Adipocyte (in vitro differentiated cells): Measurements from ENCODE around the gene PROB1.

Experiments
- DNase-seq: peaks from one replicate; pipeline ENCODE4 v3.0.0-alpha.2; 2015; ENCODE audit warnings: low read depth
- H3K27me3 ChIP-seq: replicated peaks from 2 replicates; pipeline ENCODE4 v1.7.0; 2013; ENCODE audit warnings: mild to moderate bottlenecking, low read length, moderate library complexity; ENCODE audit not compliant: control insufficient read depth, insufficient read depth
- H3K36me3 ChIP-seq: 2 replicates; pipeline ENCODE4 v1.7.0; 2013; ENCODE audit warnings: low read length, mild to moderate bottlenecking, moderate library complexity; ENCODE audit not compliant: control insufficient read depth, insufficient read depth, severe bottlenecking
- H3K4me1 ChIP-seq: 2 replicates; pipeline ENCODE4 v1.7.0; 2013; ENCODE audit warnings: mild to moderate bottlenecking, low read length, moderate library complexity; ENCODE audit not compliant: control insufficient read depth, insufficient read depth
- H3K4me3 ChIP-seq: 2 replicates; pipeline ENCODE4 v1.7.0; 2013; ENCODE audit warnings: mild to moderate bottlenecking, low read length, moderate library complexity
- H3K9ac ChIP-seq: 2 replicates; pipeline ENCODE4 v1.7.0; 2013; ENCODE audit warnings: mild to moderate bottlenecking, low read length, moderate library complexity
- H3K9me3 ChIP-seq: 2 replicates; pipeline ENCODE4 v1.7.0; 2013; ENCODE audit warnings: mild to moderate bottlenecking, low read length, moderate library complexity; ENCODE audit not compliant: control insufficient read depth

The PROB1 gene

GRCh38 chr5:139422307-139422893 lies 27.5 kb upstream of the PROB1 start:
- H3K4me1 ChIP-seq: peaks cover 8% of the 10 kb centered on the region
- no peaks in the 10 kb centered on the region for H3K27me3 ChIP-seq
- H3K4me3 ChIP-seq: no peak overlapping the region
- no peak overlapping the region for H3K9ac ChIP-seq
- peaks cover 6% of the 10 kb centered on the region for H3K36me3 ChIP-seq
- no peaks in the 10 kb centered on the region for H3K9me3 ChIP-seq
- peak; percentile 87 for DNase-seq

- DNase-seq: no peak
- H3K36me3 ChIP-seq: peaks cover 6% of the 10 kb centered on the region
- no peak overlapping the region for H3K9ac ChIP-seq
- no peaks in the 10 kb centered on the region for H3K27me3 ChIP-seq
- no peaks in the 10 kb centered on the region for H3K9me3 ChIP-seq
- H3K4me3 ChIP-seq: no peak overlapping the region
- no peaks in the 10 kb centered on the region for H3K4me1 ChIP-seq
Measured at GRCh38 chr5:139419226-139420192, 24.6 kb upstream of the PROB1 start.

- no peak overlapping the region for H3K4me3 ChIP-seq
- H3K27me3 ChIP-seq: no peaks in the 10 kb centered on the region
- peaks cover 6% of the 10 kb centered on the region for H3K36me3 ChIP-seq
- H3K9ac ChIP-seq: no peak overlapping the region
- no peaks in the 10 kb centered on the region for H3K4me1 ChIP-seq
- no peaks in the 10 kb centered on the region for H3K9me3 ChIP-seq
- no peak for DNase-seq
Measured at GRCh38 chr5:139418793-139419192, 23.9 kb upstream of the PROB1 start.

- DNase-seq: peak; percentile 3
Measured at GRCh38 chr5:139417214-139417613, 22.3 kb upstream of the PROB1 start.

GRCh38 chr5:139416651-139417050 lies 21.7 kb upstream of the PROB1 start:
- Histone ChIP-seq H3K27me3 (no peaks in the 10 kb centered on the region), H3K9me3 (no peaks in the 10 kb centered on the region), H3K4me3 (no peak overlapping the region), H3K36me3 (peaks cover 6% of the 10 kb centered on the region), H3K9ac (no peak overlapping the region), H3K4me1 (no peaks in the 10 kb centered on the region)
- DNase-seq: no peak

More at GRCh38 chr5:139417214-139417613, 22.3 kb upstream of the PROB1 start:
- no peak overlapping the region for H3K4me3 ChIP-seq
- H3K27me3 ChIP-seq: no peaks in the 10 kb centered on the region
- no peak overlapping the region for H3K9ac ChIP-seq
- no peaks in the 10 kb centered on the region for H3K9me3 ChIP-seq
- H3K36me3 ChIP-seq: peaks cover 6% of the 10 kb centered on the region
- H3K4me1 ChIP-seq: no peaks in the 10 kb centered on the region

- Histone ChIP-seq H3K27me3 (no peaks in the 10 kb centered on the region), H3K9ac (no peak overlapping the region), H3K4me3 (no peak overlapping the region), H3K4me1 (peaks cover 6% of the 10 kb centered on the region), H3K36me3 (peaks cover 6% of the 10 kb centered on the region), H3K9me3 (no peaks in the 10 kb centered on the region)
- no peak for DNase-seq
Measured at GRCh38 chr5:139415869-139416268, 21.0 kb upstream of the PROB1 start.

- peaks cover 11% of the 10 kb centered on the region for H3K4me1 ChIP-seq
- peaks cover 3% of the 10 kb centered on the region for H3K36me3 ChIP-seq
Measured at GRCh38 chr5:139415221-139415861, 20.4 kb upstream of the PROB1 start.

GRCh38 chr5:139414581-139415130 lies 19.8 kb upstream of the PROB1 start:
- Histone ChIP-seq H3K4me1 (peaks cover 13% of the 10 kb centered on the region), H3K36me3 (no peaks in the 10 kb centered on the region), H3K9me3 (no peaks in the 10 kb centered on the region), H3K4me3 (no peak overlapping the region), H3K27me3 (no peaks in the 10 kb centered on the region), H3K9ac (no peak overlapping the region)
- DNase-seq: no peak

More at GRCh38 chr5:139415221-139415861, 20.4 kb upstream of the PROB1 start:
- Histone ChIP-seq H3K9me3 (no peaks in the 10 kb centered on the region), H3K4me3 (no peak overlapping the region), H3K9ac (no peak overlapping the region), H3K27me3 (no peaks in the 10 kb centered on the region)
- no peak for DNase-seq

GRCh38 chr5:139413963-139414362 lies 19.1 kb upstream of the PROB1 start:
- peaks cover 13% of the 10 kb centered on the region for H3K4me1 ChIP-seq
- no peak overlapping the region for H3K4me3 ChIP-seq
- H3K9me3 ChIP-seq: no peaks in the 10 kb centered on the region
- no peak for DNase-seq
- no peak overlapping the region for H3K9ac ChIP-seq
- H3K36me3 ChIP-seq: no peaks in the 10 kb centered on the region
- no peaks in the 10 kb centered on the region for H3K27me3 ChIP-seq

GRCh38 chr5:139413153-139413552 lies 18.2 kb upstream of the PROB1 start:
- Histone ChIP-seq H3K9ac (no peak overlapping the region), H3K27me3 (no peaks in the 10 kb centered on the region), H3K4me3 (no peak overlapping the region), H3K36me3 (no peaks in the 10 kb centered on the region), H3K9me3 (no peaks in the 10 kb centered on the region), H3K4me1 (peaks cover 13% of the 10 kb centered on the region)
- no peak for DNase-seq
